H9 (cell line): ENCODE data around the gene HMX1. TPM values are rescaled to one million over a fixed set of nuclear protein-coding genes. Genes with fewer than 3 reads are reported as not detected.

ENCODE experiments used
- DNase-seq: peaks from one replicate; pipeline ENCODE4 v3.0.0-alpha.2; 2017
- H2AFZ ChIP-seq: one replicate; pipeline ENCODE4 v1.6.1; 2013; ENCODE audit warnings: mild to moderate bottlenecking, low read length, control low read depth, moderate library complexity
- H2AK5ac ChIP-seq: 2 replicates; pipeline ENCODE4 v1.6.1; 2013; ENCODE audit warnings: low read length, control low read depth, mixed read lengths; ENCODE audit not compliant: insufficient read length
- H2BK120ac ChIP-seq: one replicate; pipeline ENCODE4 v1.6.1; 2013; ENCODE audit warnings: low read depth, mild to moderate bottlenecking, low read length, control low read depth, inconsistent platforms; ENCODE audit not compliant: poor library complexity, severe bottlenecking
- H2BK12ac ChIP-seq: 2 replicates; pipeline ENCODE4 v1.6.1; 2013; ENCODE audit warnings: low read length, control low read depth, mixed read lengths, low read depth; ENCODE audit not compliant: insufficient read length
- H2BK15ac ChIP-seq: 2 replicates; pipeline ENCODE4 v1.6.1; 2013; ENCODE audit warnings: low read depth, low read length, control low read depth
- H2BK20ac ChIP-seq: one replicate; pipeline ENCODE4 v1.6.1; 2013; ENCODE audit warnings: low read depth, mild to moderate bottlenecking, low read length, control low read depth, inconsistent platforms; ENCODE audit not compliant: poor library complexity, severe bottlenecking
- H2BK5ac ChIP-seq: 2 replicates; pipeline ENCODE4 v1.6.1; 2013; ENCODE audit warnings: low read length, control low read depth, mixed read lengths; ENCODE audit not compliant: insufficient read length
- H3K14ac ChIP-seq: 2 replicates; pipeline ENCODE4 v1.6.1; 2013; ENCODE audit warnings: low read length, control low read depth; ENCODE audit not compliant: insufficient read depth
- H3K18ac ChIP-seq: 2 replicates; pipeline ENCODE4 v1.6.1; 2013; ENCODE audit warnings: low read depth, mild to moderate bottlenecking, mixed read lengths, low read length, control low read depth; ENCODE audit not compliant: insufficient read length
- H3K23ac ChIP-seq: 2 replicates; pipeline ENCODE4 v1.6.1; 2013; ENCODE audit warnings: low read length, control low read depth, mixed read lengths, low read depth; ENCODE audit not compliant: insufficient read length
- H3K23me2 ChIP-seq: 2 replicates; pipeline ENCODE4 v1.6.1; 2013; ENCODE audit warnings: low read depth, mild to moderate bottlenecking, mixed read lengths, low read length, control low read depth; ENCODE audit not compliant: insufficient read length, poor library complexity, severe bottlenecking
- H3K27ac ChIP-seq: 2 replicates; pipeline ENCODE4 v1.5.1; 2013; ENCODE audit warnings: low read length, control low read depth, mixed read lengths, low read depth; ENCODE audit not compliant: insufficient read length
- H3K27me3 ChIP-seq: 2 replicates; pipeline ENCODE4 v1.6.1; 2013; ENCODE audit warnings: low read length, control low read depth, inconsistent platforms; ENCODE audit not compliant: insufficient read depth
- H3K4ac ChIP-seq: 2 replicates; pipeline ENCODE4 v1.6.1; 2013; ENCODE audit warnings: low read depth, mild to moderate bottlenecking, control low read depth, inconsistent platforms, low read length, moderate library complexity
- H3K4me1 ChIP-seq: 2 replicates; pipeline ENCODE4 v1.6.1; 2013; ENCODE audit warnings: low read length, control low read depth, inconsistent platforms; ENCODE audit not compliant: insufficient read depth
- H3K4me2 ChIP-seq: 2 replicates; pipeline ENCODE4 v1.6.1; 2013; ENCODE audit warnings: low read length, control low read depth, mixed read lengths; ENCODE audit not compliant: insufficient read length, insufficient read depth
- H3K56ac ChIP-seq: 2 replicates; pipeline ENCODE4 v1.6.1; 2013; ENCODE audit warnings: low read depth, mild to moderate bottlenecking, mixed read lengths, low read length, control low read depth; ENCODE audit not compliant: insufficient read length
- H3K79me1 ChIP-seq: 2 replicates; pipeline ENCODE4 v1.6.1; 2013; ENCODE audit warnings: low read depth, mild to moderate bottlenecking, moderate library complexity, low read length, control low read depth, inconsistent platforms; ENCODE audit not compliant: insufficient read depth, poor library complexity, severe bottlenecking
- H3K79me2 ChIP-seq: 2 replicates; pipeline ENCODE4 v1.6.1; 2013; ENCODE audit warnings: low read length, control low read depth, inconsistent platforms; ENCODE audit not compliant: insufficient read depth
- H3K9ac ChIP-seq: 2 replicates; pipeline ENCODE4 v1.6.1; 2013; ENCODE audit warnings: low read length, control low read depth, mixed read lengths; ENCODE audit not compliant: insufficient read length; ENCODE audit errors: extremely low read depth
- H3K9me3 ChIP-seq: one replicate; pipeline ENCODE4 v1.6.1; 2013; ENCODE audit warnings: low read depth, low read length, inconsistent platforms; ENCODE audit not compliant: control insufficient read depth
- H3T11ph ChIP-seq: one replicate; pipeline ENCODE4 v1.6.1; 2013; ENCODE audit warnings: mild to moderate bottlenecking, low read length, control low read depth, inconsistent platforms
- H4K20me1 ChIP-seq: one replicate; pipeline ENCODE4 v1.6.1; 2013; ENCODE audit not compliant: control insufficient read depth, insufficient read length, insufficient read depth
- H4K5ac ChIP-seq: 2 replicates; pipeline ENCODE4 v1.6.1; 2013; ENCODE audit warnings: low read depth, mild to moderate bottlenecking, mixed read lengths, low read length, control low read depth; ENCODE audit not compliant: insufficient read length
- H4K8ac ChIP-seq: replicated peaks from 2 replicates; pipeline ENCODE4 v1.6.1; 2013; ENCODE audit warnings: low read length, control low read depth, mixed read lengths, low read depth; ENCODE audit not compliant: insufficient read length
- H4K91ac ChIP-seq: 2 replicates; pipeline ENCODE4 v1.6.1; 2013; ENCODE audit warnings: low read depth, mild to moderate bottlenecking, moderate library complexity, mixed read lengths, low read length, control low read depth; ENCODE audit not compliant: insufficient read length
- H3K27ac Mint-ChIP-seq, 3 experiments: 2 replicates in 2 of 3; 3 replicates in 1 of 3; pipeline ENCODE4 v1.8.0; 2020 to 2021; ENCODE audit warnings: mixed read lengths in 3 of 3, mild to moderate bottlenecking in 1 of 3, moderate library complexity in 1 of 3
- H3K27me3 Mint-ChIP-seq: 2 replicates; pipeline ENCODE4 v1.8.0; 2021; ENCODE audit warnings: low read depth, mild to moderate bottlenecking, moderate library complexity, mixed read lengths
- H3K36me3 Mint-ChIP-seq, 3 experiments: 2 replicates in 2 of 3; 3 replicates in 1 of 3; pipeline ENCODE4 v1.8.0; 2020 to 2021; ENCODE audit warnings: low read depth in 3 of 3, mixed read lengths in 3 of 3; ENCODE audit not compliant: insufficient read depth in 1 of 3
- H3K4me1 Mint-ChIP-seq, 2 experiments: 2 replicates each; pipeline ENCODE4 v1.8.0; 2020; ENCODE audit warnings: mixed read lengths in 2 of 2
- H3K4me3 Mint-ChIP-seq, 2 experiments: 2 replicates in 1 of 2; 3 replicates in 1 of 2; pipeline ENCODE4 v1.8.0; 2020 to 2021; ENCODE audit warnings: mild to moderate bottlenecking in 2 of 2, mixed read lengths in 2 of 2, moderate library complexity in 1 of 2
- H3K9me3 Mint-ChIP-seq, 2 experiments: 2 replicates in 1 of 2; 3 replicates in 1 of 2; pipeline ENCODE4 v1.8.0; 2020; ENCODE audit warnings: mild to moderate bottlenecking in 2 of 2, mixed read lengths in 2 of 2, moderate library complexity in 1 of 2
- CTCF ChIP-seq: fragments of 200-600 bp; sonication (generic); conservative IDR thresholded peaks from 3 replicates; pipeline ENCODE4 v1.8.0; 2021; ENCODE audit warnings: antibody characterized with exemption, mild to moderate bottlenecking
- WGBS: extraction: QIAGEN DNeasy Blood & Tissue Kit; methylation state at CpG from one replicate; pipeline ENCODE4 v1.1.7; 2013; ENCODE audit warnings: missing lambda C conversion rate, low lambda C conversion rate, mixed read lengths; ENCODE audit not compliant: insufficient read length; ENCODE audit errors: extremely low coverage; 5-methylcytosine and 5-hydroxymethylcytosine counted together
- total RNA-seq: library from RNA; stranded (reverse); gene quantifications from 2 replicates; pipeline ENCODE4 v1.2.1, GENCODE V29; 2021

HMX1 gene
- total RNA-seq, 1 experiment from 2014 or later = 0.26 TPM

GRCh38 chr4:8886612-8887406 lies 15.2 kb upstream of the HMX1 start:
- H3K4me3 Mint-ChIP-seq = no peak overlapping the region
- Histone ChIP-seq H3K27me3 (peaks cover 58% of the 10 kb centered on the region), H2BK5ac (no peak overlapping the region)

More at GRCh38 chr4:8886612-8887406, 15.2 kb upstream of the HMX1 start:
- DNase-seq = no peak
- no peak overlapping the region for H3K23ac ChIP-seq
- peak; percentile 74 for TF ChIP-seq CTCF
- H2BK20ac ChIP-seq = no peak overlapping the region
- H2BK15ac ChIP-seq = no peak overlapping the region
- H4K5ac ChIP-seq = no peak overlapping the region
- H3K23me2 ChIP-seq = peaks cover 1% of the 10 kb centered on the region
- H3T11ph ChIP-seq = no peak overlapping the region
- H4K8ac ChIP-seq = no peak overlapping the region
- H3K79me1 ChIP-seq = no peaks in the 10 kb centered on the region
- H3K4me1 ChIP-seq = no peaks in the 10 kb centered on the region
- no peak overlapping the region for H2BK12ac ChIP-seq
- H3K9ac ChIP-seq = no peak overlapping the region
- no peak overlapping the region for H2BK120ac ChIP-seq
- Mint-ChIP-seq H3K27ac (no peak overlapping the region), H3K36me3 (peaks cover 0 to 3% (median 0%) of the 10 kb centered on the region in 3 experiments; a peak in 1 of 7 replicates), H3K4me1 (peaks cover 5 to 16% of the 10 kb centered on the region in 2 experiments; a peak in 3 of 4 replicates), H3K27me3 (peaks cover 94% of the 10 kb centered on the region), H3K9me3 (peaks cover 5 to 11% of the 10 kb centered on the region in 2 experiments; a peak in 3 of 5 replicates)
- no peak overlapping the region for H3K4ac ChIP-seq
- H3K9me3 ChIP-seq = no peaks in the 10 kb centered on the region
- no peak overlapping the region for H3K4me2 ChIP-seq
- H3K56ac ChIP-seq = no peak overlapping the region
- no peaks in the 10 kb centered on the region for H3K79me2 ChIP-seq
- WGBS = no CpG with 5 or more reads among the region's 10 CpGs
- H3K18ac ChIP-seq = no peak overlapping the region
- no peaks in the 10 kb centered on the region for H4K20me1 ChIP-seq
- H3K14ac ChIP-seq = no peak overlapping the region
- H3K27ac ChIP-seq = no peak overlapping the region
- H2AK5ac ChIP-seq = no peak overlapping the region
- H2AFZ ChIP-seq = no peak overlapping the region
- H4K91ac ChIP-seq = no peak overlapping the region
